Duodenal mucosa (tissue), 2 donors: ENCODE results near the gene TEX35.
"Not testable (repeated sequence)": the region's sequence is repeated elsewhere in the genome, so short reads cannot be mapped to it uniquely, and the experiment has no call there.

Source experiments
- H3K27ac ChIP-seq: one replicate; pipeline ENCODE4 v1.7.0; 2013; ENCODE audit warnings: low read depth, low read length
- H3K27me3 ChIP-seq, 2 donors: one replicate each; pipeline ENCODE4 v1.7.0; 2013; ENCODE audit warnings: low read length in 2 of 2, control low read depth in 1 of 2; ENCODE audit not compliant: insufficient read depth in 2 of 2, control insufficient read depth in 1 of 2
- H3K36me3 ChIP-seq, 2 donors: one replicate each; pipeline ENCODE4 v1.7.0; 2013; ENCODE audit warnings: low read length in 2 of 2, control low read depth in 1 of 2; ENCODE audit not compliant: insufficient read depth in 2 of 2, control insufficient read depth in 1 of 2
- H3K4me1 ChIP-seq, 2 donors: one replicate each; pipeline ENCODE4 v1.7.0; 2013; ENCODE audit warnings: low read length in 2 of 2, control low read depth in 1 of 2; ENCODE audit not compliant: insufficient read depth in 2 of 2, control insufficient read depth in 1 of 2
- H3K4me3 ChIP-seq, 2 donors: one replicate each; pipeline ENCODE4 v1.7.0; 2013; ENCODE audit warnings: low read length in 2 of 2, low read depth in 1 of 2
- H3K9ac ChIP-seq, 2 donors: one replicate each; pipeline ENCODE4 v1.7.0; 2013; ENCODE audit warnings: low read length in 2 of 2, low read depth in 1 of 2
- H3K9me3 ChIP-seq, 2 donors: one replicate each; pipeline ENCODE4 v1.7.0; 2013; ENCODE audit warnings: low read length in 2 of 2, control low read depth in 1 of 2; ENCODE audit not compliant: control insufficient read depth in 1 of 2

The TEX35 gene

GRCh38 chr1:178501705-178502329 lies 11.1 kb upstream of the TEX35 start:
- H3K27me3 ChIP-seq, result no peaks in the 10 kb centered on the region
- no peak overlapping the region for H3K4me3 ChIP-seq
- no peak overlapping the region for H3K27ac ChIP-seq
- no peak overlapping the region for H3K9ac ChIP-seq
- H3K36me3 ChIP-seq, result no peaks in the 10 kb centered on the region
- H3K4me1 ChIP-seq, result peaks cover 11 to 17% of the 10 kb centered on the region in 2 donors
- H3K9me3 ChIP-seq, result no peaks in the 10 kb centered on the region

GRCh38 chr1:178502330-178502714 lies 10.6 kb upstream of the TEX35 start:
- Histone ChIP-seq H3K27ac (no peak overlapping the region), H3K9me3 (no peaks in the 10 kb centered on the region), H3K4me3 (no peak overlapping the region), H3K27me3 (no peaks in the 10 kb centered on the region), H3K4me1 (peaks cover 15 to 20% of the 10 kb centered on the region in 2 donors), H3K9ac (no peak overlapping the region), H3K36me3 (no peaks in the 10 kb centered on the region)

- Histone ChIP-seq H3K4me3 (no peak overlapping the region), H3K27me3 (no peaks in the 10 kb centered on the region), H3K4me1 (peaks cover 15 to 20% of the 10 kb centered on the region in 2 donors), H3K9me3 (no peaks in the 10 kb centered on the region), H3K9ac (no peak overlapping the region), H3K36me3 (no peaks in the 10 kb centered on the region), H3K27ac (no peak overlapping the region)
Observed at GRCh38 chr1:178502856-178503255, 10.1 kb upstream of the TEX35 start.

GRCh38 chr1:178503316-178503715 lies 9.6 kb upstream of the TEX35 start:
- not testable (repeated sequence) for H3K9ac ChIP-seq, H3K27me3 ChIP-seq, H3K9me3 ChIP-seq, H3K27ac ChIP-seq, H3K36me3 ChIP-seq, H3K4me3 ChIP-seq
- H3K4me1 ChIP-seq, result peaks cover 15 to 20% of the 10 kb centered on the region in 2 donors

- H3K4me3 ChIP-seq, result no peak overlapping the region
- H3K9me3 ChIP-seq, result no peaks in the 10 kb centered on the region
- H3K27ac ChIP-seq, result no peak overlapping the region
- H3K4me1 ChIP-seq, result peaks cover 15 to 20% of the 10 kb centered on the region in 2 donors
- no peaks in the 10 kb centered on the region for H3K36me3 ChIP-seq
- H3K27me3 ChIP-seq, result no peaks in the 10 kb centered on the region
- H3K9ac ChIP-seq, result no peak overlapping the region
Observed at GRCh38 chr1:178503849-178504248, 9.1 kb upstream of the TEX35 start.

GRCh38 chr1:178504286-178504685 lies 8.6 kb upstream of the TEX35 start:
- Histone ChIP-seq H3K36me3 (no peaks in the 10 kb centered on the region), H3K27ac (no peak overlapping the region), H3K4me3 (no peak overlapping the region), H3K9me3 (no peaks in the 10 kb centered on the region), H3K9ac (no peak overlapping the region), H3K4me1 (peaks cover 15 to 20% of the 10 kb centered on the region in 2 donors), H3K27me3 (no peaks in the 10 kb centered on the region)

GRCh38 chr1:178506177-178506576 lies 6.7 kb upstream of the TEX35 start:
- Histone ChIP-seq H3K4me1 (peaks cover 12 to 13% of the 10 kb centered on the region in 2 donors), H3K9ac (no peak overlapping the region), H3K9me3 (no peaks in the 10 kb centered on the region), H3K27me3 (no peaks in the 10 kb centered on the region), H3K4me3 (no peak overlapping the region), H3K27ac (no peak overlapping the region), H3K36me3 (no peaks in the 10 kb centered on the region)

GRCh38 chr1:178506669-178507068 lies 6.2 kb upstream of the TEX35 start:
- Histone ChIP-seq H3K27ac (no peak overlapping the region), H3K36me3 (no peaks in the 10 kb centered on the region), H3K9me3 (no peaks in the 10 kb centered on the region), H3K4me3 (no peak overlapping the region), H3K27me3 (no peaks in the 10 kb centered on the region), H3K4me1 (peaks cover 12 to 13% of the 10 kb centered on the region in 2 donors), H3K9ac (no peak overlapping the region)

GRCh38 chr1:178509414-178510007 lies 3.4 kb upstream of the TEX35 start:
- Histone ChIP-seq H3K4me3 (no peak overlapping the region), H3K9ac (no peak overlapping the region), H3K36me3 (no peaks in the 10 kb centered on the region)

GRCh38 chr1:178510155-178510554 lies 2.8 kb upstream of the TEX35 start:
- Histone ChIP-seq H3K4me3 (no peak overlapping the region), H3K27ac (no peak overlapping the region), H3K27me3 (no peaks in the 10 kb centered on the region), H3K36me3 (no peaks in the 10 kb centered on the region), H3K4me1 (peaks cover 21 to 25% of the 10 kb centered on the region in 2 donors), H3K9ac (no peak overlapping the region), H3K9me3 (no peaks in the 10 kb centered on the region)

More at GRCh38 chr1:178509414-178510007, 3.4 kb upstream of the TEX35 start:
- H3K27me3 ChIP-seq, result no peaks in the 10 kb centered on the region
- H3K9me3 ChIP-seq, result no peaks in the 10 kb centered on the region
- no peak overlapping the region for H3K27ac ChIP-seq
- H3K4me1 ChIP-seq, result peaks cover 21 to 25% of the 10 kb centered on the region in 2 donors
